GM12864 (cell line): ENCODE results near the gene MDFIC2.

Experiments used
- DNase-seq: peaks from one replicate; pipeline ENCODE4 v3.0.0-alpha.2; 2011; ENCODE audit warnings: low read depth
- H3K4me3 ChIP-seq: 2 replicates; pipeline ENCODE4 v1.5.1; 2011; ENCODE audit warnings: mild to moderate bottlenecking, low read depth, low read length, control low read depth
- TF ChIP-seq, protein P1 (sequence below): IDR thresholded peaks from 2 replicates; pipeline ENCODE4 v1.5.1; 2011; ENCODE audit warnings: low read depth, mild to moderate bottlenecking, moderate library complexity, low read length, control low read depth, inconsistent platforms; ENCODE audit errors: missing control alignments

Gene MDFIC2

DNA sequence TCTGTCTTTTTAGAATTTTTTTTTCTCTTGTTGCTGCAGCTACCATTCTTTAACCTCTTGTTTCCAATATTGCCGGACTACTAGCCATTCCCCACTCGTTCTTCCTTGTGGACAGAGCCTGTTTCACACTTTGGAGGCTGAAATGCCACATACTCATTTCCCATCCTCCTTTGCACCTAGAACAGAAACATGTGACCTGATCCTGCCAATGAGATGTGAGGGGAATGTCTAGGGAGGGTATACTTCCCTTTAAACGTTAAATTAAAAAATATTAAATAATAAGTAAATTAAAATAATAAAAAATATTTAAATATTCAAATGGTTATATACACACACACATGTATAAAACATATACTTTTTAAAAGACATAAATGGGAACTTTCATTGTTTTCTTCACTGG lies 20.6 kb upstream of the MDFIC2 start:
- no peak for DNase-seq
- H3K4me3 ChIP-seq = no peak overlapping the region
- TF ChIP-seq, protein P1, sequence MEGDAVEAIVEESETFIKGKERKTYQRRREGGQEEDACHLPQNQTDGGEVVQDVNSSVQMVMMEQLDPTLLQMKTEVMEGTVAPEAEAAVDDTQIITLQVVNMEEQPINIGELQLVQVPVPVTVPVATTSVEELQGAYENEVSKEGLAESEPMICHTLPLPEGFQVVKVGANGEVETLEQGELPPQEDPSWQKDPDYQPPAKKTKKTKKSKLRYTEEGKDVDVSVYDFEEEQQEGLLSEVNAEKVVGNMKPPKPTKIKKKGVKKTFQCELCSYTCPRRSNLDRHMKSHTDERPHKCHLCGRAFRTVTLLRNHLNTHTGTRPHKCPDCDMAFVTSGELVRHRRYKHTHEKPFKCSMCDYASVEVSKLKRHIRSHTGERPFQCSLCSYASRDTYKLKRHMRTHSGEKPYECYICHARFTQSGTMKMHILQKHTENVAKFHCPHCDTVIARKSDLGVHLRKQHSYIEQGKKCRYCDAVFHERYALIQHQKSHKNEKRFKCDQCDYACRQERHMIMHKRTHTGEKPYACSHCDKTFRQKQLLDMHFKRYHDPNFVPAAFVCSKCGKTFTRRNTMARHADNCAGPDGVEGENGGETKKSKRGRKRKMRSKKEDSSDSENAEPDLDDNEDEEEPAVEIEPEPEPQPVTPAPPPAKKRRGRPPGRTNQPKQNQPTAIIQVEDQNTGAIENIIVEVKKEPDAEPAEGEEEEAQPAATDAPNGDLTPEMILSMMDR = no peak

DNA sequence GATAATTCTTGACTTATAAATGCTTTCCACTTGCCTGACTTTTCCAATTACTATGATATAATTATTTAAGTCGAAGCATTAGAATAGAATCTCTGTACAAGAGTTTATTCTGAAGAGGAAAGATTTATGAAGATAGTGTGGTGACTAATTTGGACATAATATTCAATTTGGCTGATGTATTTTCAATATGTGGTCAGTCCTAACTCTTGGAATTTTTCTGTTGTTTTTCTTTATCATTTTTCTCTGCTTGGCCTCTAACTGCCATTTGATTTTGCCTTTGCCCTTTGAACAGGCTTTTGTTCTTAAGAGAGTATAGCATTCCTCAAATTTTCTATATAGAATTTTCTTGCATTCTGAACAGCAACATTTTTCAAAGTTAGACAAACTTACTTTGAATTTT lies 2.6 kb upstream of the MDFIC2 start:
- DNase-seq = no peak
- TF ChIP-seq, protein P1 = no peak
- no peak overlapping the region for H3K4me3 ChIP-seq

DNA sequence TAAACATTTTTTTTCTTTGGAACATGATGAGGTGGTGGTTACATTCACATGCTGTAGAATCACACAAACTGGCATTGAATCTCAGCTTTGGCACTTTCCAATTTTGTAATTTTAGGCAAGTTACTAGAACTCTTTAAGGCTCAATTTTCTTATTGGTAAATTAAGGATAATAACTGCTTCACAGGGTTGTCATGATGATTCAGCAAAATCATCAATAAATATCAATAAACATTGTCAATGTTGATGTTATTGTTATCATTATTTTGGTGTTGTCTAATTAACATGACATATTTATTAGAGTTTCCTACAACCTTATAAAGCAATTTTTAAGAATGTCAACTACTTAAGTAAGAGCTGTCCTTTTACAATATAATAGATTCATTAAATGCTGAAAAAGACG lies 1.6 kb downstream of the MDFIC2 start:
- H3K4me3 ChIP-seq = no peak overlapping the region
- TF ChIP-seq, protein P1 = no peak
- DNase-seq = no peak

DNA sequence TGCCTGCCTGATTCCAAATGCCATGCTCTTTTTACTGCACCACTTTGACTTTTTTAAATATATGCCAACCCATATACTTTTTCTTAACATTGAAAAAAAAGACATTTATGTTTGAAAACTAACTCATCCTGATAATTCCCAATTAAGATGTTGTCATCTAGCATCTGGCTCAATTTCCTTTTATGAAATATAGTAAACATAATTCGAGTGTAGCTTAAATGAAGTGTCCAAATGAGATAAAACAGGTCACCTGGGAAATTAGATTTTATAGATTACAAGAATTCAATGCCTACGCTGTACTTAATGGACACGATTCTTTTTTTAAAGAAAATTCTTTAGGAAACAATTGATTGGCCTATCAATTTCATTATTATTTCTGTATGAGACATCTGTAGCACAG lies 2.8 kb downstream of the MDFIC2 start:
- no peak for DNase-seq
- H3K4me3 ChIP-seq = no peak overlapping the region
- TF ChIP-seq, protein P1 = no peak

DNA sequence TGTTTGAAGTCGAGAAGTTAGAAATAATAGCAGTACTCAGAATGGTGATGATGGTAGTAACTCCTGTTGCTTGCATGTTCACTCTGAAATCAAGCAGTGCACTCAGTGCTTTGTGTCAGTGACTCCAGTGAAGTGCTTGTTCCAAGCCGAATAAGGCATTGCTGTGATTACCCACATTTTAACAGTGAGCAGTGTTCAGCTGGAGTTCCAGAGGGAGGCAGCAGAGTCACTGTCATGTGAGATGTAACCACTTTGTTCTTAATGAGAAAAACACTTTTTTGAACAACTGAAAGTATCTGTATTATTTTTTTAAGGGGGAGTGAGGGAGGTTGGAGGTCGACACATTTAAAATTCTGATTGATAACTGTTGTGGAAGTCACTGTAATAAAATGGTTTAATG lies 3.7 kb downstream of the MDFIC2 start:
- TF ChIP-seq, protein P1 = peak; percentile 22
- no peak overlapping the region for H3K4me3 ChIP-seq
- no peak for DNase-seq

DNA sequence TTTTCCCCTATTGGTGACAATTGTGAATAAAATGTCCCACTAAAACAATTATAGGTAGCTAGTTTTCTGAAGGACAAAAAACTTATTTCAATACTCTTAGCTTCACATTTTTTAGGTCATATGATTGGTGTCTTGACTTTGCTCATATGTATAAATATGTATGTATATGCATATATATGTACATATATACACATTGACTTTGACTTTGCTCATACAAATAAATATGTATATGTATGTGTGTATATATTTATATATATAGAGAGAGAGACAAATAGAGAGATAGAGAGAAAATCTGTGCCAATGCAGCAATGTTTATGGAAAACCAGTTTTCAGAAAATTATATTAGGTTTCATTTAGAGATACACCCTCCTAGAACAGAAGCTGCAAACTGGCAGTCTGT lies 5.7 kb downstream of the MDFIC2 start:
- DNase-seq = no peak
- no peak overlapping the region for H3K4me3 ChIP-seq
- TF ChIP-seq, protein P1 = no peak

DNA sequence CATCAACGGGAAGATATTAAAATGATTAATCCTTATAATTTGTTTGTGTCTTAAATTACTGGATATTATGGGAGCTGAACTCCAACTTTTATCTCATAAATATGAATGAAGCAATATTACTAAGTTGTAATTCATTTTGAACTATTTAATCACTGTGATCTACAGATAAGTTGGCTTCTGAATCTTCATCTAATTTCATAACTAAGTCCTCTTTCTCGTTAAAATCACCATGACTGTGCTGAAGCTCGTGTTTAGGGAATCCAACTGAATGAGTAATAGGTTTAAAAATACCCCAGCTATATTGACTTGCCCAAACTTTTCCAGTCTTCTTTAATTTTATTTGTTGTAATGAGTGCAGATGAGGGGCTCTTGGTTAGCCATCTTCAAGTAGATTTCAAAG lies 14.1 kb downstream of the MDFIC2 start:
- TF ChIP-seq, protein P1 = no peak
- no peak overlapping the region for H3K4me3 ChIP-seq
- DNase-seq = no peak
